HL-60/S4 treated with retinoic acid at 250 ng/mL for 4 days and 3 days (cell line): ENCODE data around the gene MED26.
"Not testable (repeated sequence)": the region's sequence is repeated elsewhere in the genome, so short reads cannot be mapped to it uniquely, and the experiment has no call there.

ENCODE experiments used
- in situ Hi-C: fragments of 300-500 bp; cut with MboI; formaldehyde crosslinking; loops from 2 replicates; pipeline ENCODE4 v1.7.0; 2022; ENCODE audit warnings: low sequenced_read_pairs

Gene MED26

GRCh38 chr19:16543734-16544133, 84.3 kb downstream of the MED26 start:
- in situ Hi-C loops: not testable (repeated sequence)

GRCh38 chr19:16542910-16543472, 85.0 kb downstream of the MED26 start:
- in situ Hi-C loops: no loop called here

DNA sequence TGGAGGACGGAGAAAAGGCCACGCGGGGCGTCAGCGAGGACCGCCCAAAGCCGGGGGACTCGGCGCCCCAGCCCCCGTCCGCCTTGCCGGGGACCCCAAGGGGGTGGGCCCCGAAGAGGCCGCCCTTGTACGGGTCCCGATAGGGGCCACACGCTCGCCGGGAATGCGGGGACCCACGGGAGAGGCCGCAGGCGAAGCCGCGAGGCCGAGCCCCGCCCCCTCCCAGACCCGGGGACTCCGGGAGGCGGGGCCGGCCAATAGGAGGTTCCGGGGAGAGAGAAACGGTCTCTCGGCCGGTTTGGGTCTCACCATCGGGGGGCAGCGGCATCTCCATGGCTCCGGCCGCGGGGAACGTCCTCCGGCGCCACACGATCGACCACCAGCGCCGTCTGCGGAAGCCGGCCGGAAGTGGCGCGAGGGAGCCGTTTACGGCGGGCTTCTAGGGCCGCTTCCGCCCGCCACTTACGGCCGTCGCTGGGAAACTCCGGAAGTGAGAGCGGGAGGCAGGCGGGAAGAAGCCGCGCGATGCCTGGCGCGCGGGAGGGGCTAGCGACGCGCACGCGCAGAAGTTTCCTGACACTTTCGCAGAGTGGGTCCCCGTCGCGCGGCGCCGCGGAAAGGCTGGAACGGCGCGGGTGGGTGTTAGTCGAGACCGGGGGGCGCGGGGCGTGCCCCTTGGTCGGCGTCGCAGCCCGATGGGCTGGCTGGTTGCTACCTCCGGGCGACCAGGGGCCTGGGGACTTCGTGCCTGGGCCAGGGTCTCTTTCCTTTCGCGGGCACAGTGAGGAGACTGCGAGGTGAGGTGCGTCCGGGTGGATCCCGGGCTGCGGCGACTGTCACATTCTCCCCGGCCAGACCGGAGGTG, 85.7 kb downstream of the MED26 start, which contains the start of gene CHERP:
Gene CHERP, minus strand, starts transcription at position 393 of the 865 bp plus-strand sequence. Its CDS starts 59 bp downstream, at position 334.
- in situ Hi-C loops: no loop called here

DNA sequence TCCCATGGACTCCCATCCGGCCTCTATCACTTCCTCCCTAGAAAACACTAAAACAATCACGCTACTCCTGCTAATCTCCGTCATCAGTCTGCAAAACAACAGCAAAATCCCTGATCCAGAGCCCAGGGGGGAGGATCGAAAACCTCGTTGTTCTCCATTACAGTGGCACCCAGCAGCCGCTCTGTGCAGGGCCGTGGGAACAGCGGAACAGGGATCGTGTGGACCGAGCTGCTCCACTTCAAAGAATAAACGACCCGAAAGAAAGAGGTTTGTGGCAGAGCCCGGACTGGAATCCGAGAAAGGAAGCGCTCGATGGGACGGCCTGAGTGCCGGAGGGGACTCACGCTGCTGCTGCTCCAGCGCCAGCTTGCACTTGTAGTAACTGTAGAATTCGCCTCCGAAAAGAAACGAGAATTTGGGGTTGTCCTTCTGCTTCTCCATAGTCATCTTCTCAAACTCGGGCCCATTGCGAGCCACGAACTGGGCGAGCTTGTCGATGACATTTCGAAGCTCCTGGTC, 86.4 kb downstream of the MED26 start:
- in situ Hi-C loops: no loop called here

- in situ Hi-C loops: no loop called here
Measured at GRCh38 chr19:16540948-16541347, 87.1 kb downstream of the MED26 start.

DNA sequence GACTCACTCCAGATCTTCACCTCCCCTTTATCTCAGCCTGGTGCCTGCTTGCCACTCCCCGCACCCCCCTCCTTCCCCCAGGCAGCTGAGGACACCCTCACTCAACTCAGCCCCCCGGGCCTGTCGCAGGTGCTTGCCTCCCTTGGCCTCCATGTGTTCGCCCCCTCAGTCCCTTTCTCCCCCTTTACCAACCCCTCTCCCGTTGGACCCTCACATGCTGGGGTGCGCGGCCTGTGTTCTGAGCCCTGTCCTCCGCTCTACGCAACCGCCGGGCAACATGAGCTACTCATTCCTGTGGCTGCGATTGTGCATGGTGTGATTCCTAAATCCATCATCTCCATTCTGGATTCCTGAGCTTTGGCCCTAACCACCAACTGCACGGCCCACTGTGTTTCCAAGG, 90.9 kb downstream of the MED26 start:
- in situ Hi-C loops: no loop called here

DNA sequence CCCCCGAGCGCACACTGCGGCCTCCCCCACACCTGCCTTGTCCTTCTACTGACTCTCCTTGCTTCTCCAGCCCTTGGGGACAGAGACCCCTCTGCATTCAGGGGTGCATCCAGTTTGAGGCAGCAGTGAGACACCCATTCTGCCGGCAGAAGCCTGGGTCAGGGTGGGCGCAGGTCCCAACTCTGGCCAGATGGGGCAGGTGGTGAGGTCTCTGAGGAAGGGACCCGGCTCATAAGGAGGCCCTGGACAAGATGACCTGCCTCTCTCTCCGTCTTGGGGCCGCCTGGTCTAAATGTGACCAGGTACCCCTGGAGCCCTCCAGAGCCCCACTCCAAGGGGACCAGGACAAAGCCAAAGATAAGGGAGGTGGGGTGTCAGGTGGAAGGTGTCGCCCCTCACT, 91.9 kb downstream of the MED26 start:
- in situ Hi-C loops: no loop called here

- in situ Hi-C loops: no loop called here
Measured at GRCh38 chr19:16535381-16535780, 92.6 kb downstream of the MED26 start.

DNA sequence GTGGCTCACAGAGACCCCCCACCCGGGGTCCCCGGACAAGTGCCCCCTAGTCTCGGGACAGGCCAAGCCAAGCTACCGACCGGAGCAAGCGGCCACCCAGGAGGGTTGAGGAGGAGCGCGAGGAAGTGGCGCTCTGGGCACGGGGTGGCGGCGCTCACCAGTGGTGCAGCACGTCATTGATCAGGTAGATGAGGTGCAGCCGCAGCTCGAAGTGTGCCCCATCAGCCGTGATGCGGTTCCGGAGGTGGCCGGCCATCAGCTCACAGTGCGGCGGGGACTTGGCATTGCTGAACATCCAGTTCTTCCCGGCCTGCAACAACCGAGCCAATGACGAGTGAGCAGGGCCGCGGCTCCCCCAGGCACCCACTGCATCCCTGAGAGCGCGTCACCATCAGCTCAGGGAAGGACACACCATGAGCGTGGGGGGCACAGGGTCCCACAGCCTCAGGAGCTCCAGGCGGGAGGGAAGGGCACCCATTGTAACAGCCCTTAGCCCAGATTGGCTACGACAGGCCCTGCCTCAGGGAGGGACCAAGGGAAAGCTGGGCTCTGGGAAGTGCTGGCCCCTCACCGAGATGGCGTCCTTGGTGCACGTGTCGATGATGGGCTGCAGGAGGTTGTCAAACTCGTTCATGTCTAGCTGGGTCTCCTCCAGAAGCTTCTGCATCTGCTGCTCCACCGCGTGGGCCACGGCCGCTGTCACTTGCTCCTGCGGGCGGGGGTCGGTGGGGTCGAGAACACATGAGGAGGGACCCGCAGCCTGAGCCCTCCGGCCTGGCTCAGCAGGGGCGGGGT, 95.4 kb downstream of the MED26 start:
- in situ Hi-C loops: no loop called here

DNA sequence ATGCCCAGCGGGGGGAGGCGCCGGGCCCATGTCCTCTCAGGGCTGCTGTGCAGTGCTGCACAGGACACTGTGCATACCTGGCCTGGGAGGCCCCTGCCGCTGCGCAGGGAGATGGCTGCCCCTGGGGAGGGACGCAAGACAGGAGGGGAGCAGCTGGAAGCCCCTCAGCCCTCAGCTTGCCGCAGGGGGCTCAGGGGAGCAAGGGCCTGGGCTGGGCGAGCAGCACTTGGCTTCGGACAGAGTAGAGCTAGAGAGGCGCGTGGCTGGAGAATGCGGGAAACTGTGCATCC, 96.7 kb downstream of the MED26 start:
- in situ Hi-C loops: no loop called here

- in situ Hi-C loops: no loop called here
Measured at GRCh38 chr19:16530540-16531379, 97.2 kb downstream of the MED26 start.

- in situ Hi-C loops: no loop called here
Measured at GRCh38 chr19:16529466-16530144, 98.4 kb downstream of the MED26 start.

DNA sequence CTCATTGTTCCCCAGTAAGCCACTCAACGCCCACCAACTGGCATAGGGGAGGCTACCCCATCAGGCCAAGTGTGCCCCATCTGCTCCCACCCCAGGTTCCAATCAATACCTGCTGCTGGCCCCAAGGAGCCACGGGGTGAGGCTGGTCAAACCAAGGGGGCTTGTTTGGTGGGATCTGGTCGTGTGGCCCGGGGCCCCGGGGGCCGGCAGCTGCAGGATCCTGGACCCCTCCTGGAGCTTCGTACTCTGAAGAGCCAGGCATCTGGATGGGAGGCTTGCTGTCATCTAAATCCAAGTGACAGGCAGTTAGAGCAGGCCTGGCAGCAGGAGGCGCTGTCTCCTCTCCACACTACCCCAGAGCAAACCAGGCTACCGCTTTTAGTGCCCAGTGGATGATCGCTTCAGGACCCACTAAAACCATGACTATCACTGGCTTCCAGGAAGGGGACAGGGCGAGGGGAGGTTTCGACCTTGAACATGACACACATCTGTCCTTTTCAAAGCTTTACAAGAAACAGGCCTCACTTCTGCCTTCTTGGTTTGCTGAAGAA, 100.0 kb downstream of the MED26 start:
- in situ Hi-C loops: no loop called here

DNA sequence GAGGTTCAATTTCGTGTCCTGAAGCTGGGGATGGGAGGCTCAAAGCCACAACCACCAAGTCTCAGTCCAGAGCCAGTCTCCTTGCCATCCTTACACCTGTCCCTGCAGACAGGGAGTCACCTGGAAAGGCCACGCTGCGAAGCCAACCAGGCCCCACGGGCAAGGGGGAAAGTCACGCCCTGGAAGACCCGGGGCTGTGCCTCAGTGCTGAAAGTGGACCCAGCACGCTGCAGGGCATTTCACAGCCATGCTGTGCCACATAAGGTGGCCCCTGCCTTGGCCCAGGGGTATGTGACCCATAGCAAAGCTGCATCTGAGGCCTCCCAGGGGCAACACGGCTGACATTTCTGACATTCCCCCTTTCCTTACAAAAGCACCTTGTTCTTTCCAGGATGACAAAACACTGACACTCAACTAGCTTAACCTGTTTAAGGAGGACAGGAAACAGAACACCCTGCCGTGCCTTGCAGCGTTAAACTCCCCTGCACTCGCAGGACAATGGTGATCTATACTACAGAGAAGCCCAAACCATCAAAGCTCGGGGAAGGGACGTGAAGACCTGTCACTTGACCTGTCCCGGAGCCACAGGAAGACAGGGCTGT, 100.6 kb downstream of the MED26 start:
- in situ Hi-C loops: no loop called here

- in situ Hi-C loops: no loop called here
Measured at GRCh38 chr19:16525751-16526481, 102.1 kb downstream of the MED26 start.

- in situ Hi-C loops: no loop called here
Measured at GRCh38 chr19:16524991-16525734, 102.8 kb downstream of the MED26 start.
